ENCODE measurements around the gene MACROD2. TPM values are rescaled to one million over a fixed set of nuclear protein-coding genes. Genes with fewer than 3 reads are reported as not detected.
"Not testable (repeated sequence)": the region's sequence is repeated elsewhere in the genome, so short reads cannot be mapped to it uniquely, and the experiment has no call there.

The MACROD2 gene
- total RNA-seq, 2 donors from 2014 or later: 0.94 to 10.4 TPM

- Histone ChIP-seq H3K9me3 (no peaks in the 10 kb centered on the region), H3K4me1 (no peaks in the 10 kb centered on the region), H3K27me3 (no peaks in the 10 kb centered on the region), H3K27ac (no peak overlapping the region), H3K4me3 (no peak overlapping the region), H3K36me3 (no peaks in the 10 kb centered on the region)
- TF ChIP-seq CTCF (IDR thresholded peaks at IDR 0.05): no peak
- DNase-seq (ENCODE audit: low spot score): no peak
Measured at GRCh38 chr20:15958142-15958541, 1962.8 kb downstream of the MACROD2 start.

GRCh38 chr20:15965165-15965564, 1969.8 kb downstream of the MACROD2 start:
- Histone ChIP-seq H3K4me3 (no peak overlapping the region), H3K4me1 (no peaks in the 10 kb centered on the region), H3K27me3 (no peaks in the 10 kb centered on the region), H3K9me3 (no peaks in the 10 kb centered on the region), H3K36me3 (no peaks in the 10 kb centered on the region), H3K27ac (no peak overlapping the region)
- TF ChIP-seq CTCF (IDR thresholded peaks at IDR 0.05): no peak
- DNase-seq (ENCODE audit: low spot score): no peak

- H3K4me1 ChIP-seq: no peaks in the 10 kb centered on the region
- DNase-seq (ENCODE audit: low spot score): no peak
- peaks cover 0 to 8% of the 10 kb centered on the region in 2 donors for H3K9me3 ChIP-seq
- H3K4me3 ChIP-seq: no peak overlapping the region
- no peak overlapping the region for H3K27ac ChIP-seq
- no peaks in the 10 kb centered on the region for H3K36me3 ChIP-seq
- TF ChIP-seq CTCF (IDR thresholded peaks at IDR 0.05): no peak
- H3K27me3 ChIP-seq: no peaks in the 10 kb centered on the region
Measured at GRCh38 chr20:15967334-15967733, 1972.0 kb downstream of the MACROD2 start.

- TF ChIP-seq CTCF (IDR thresholded peaks at IDR 0.05): no peak
- no peak for DNase-seq (ENCODE audit: low spot score)
Measured at GRCh38 chr20:15976047-15976736, 1980.9 kb downstream of the MACROD2 start.

GRCh38 chr20:15977026-15977425, 1981.7 kb downstream of the MACROD2 start:
- Histone ChIP-seq H3K9me3 (peaks cover 0 to 2% of the 10 kb centered on the region in 2 donors), H3K4me3 (no peak overlapping the region), H3K27me3 (no peaks in the 10 kb centered on the region), H3K4me1 (no peaks in the 10 kb centered on the region), H3K27ac (no peak overlapping the region), H3K36me3 (no peaks in the 10 kb centered on the region)
- no peak for DNase-seq (ENCODE audit: low spot score)
- TF ChIP-seq CTCF (IDR thresholded peaks at IDR 0.05): no peak

More at GRCh38 chr20:15976047-15976736, 1980.9 kb downstream of the MACROD2 start:
- Histone ChIP-seq H3K27me3 (no peaks in the 10 kb centered on the region), H3K9me3 (peaks cover 0 to 8% of the 10 kb centered on the region in 2 donors), H3K4me3 (no peak overlapping the region), H3K4me1 (no peaks in the 10 kb centered on the region), H3K36me3 (no peaks in the 10 kb centered on the region), H3K27ac (no peak overlapping the region)

GRCh38 chr20:15977758-15978157, 1982.4 kb downstream of the MACROD2 start:
- Histone ChIP-seq H3K27me3 (no peaks in the 10 kb centered on the region), H3K4me3 (no peak overlapping the region), H3K9me3 (no peaks in the 10 kb centered on the region), H3K27ac (no peak overlapping the region), H3K4me1 (no peaks in the 10 kb centered on the region), H3K36me3 (no peaks in the 10 kb centered on the region)
- no peak for DNase-seq (ENCODE audit: low spot score)
- no peak for TF ChIP-seq CTCF (IDR thresholded peaks at IDR 0.05)

GRCh38 chr20:15985494-15986368, 1990.4 kb downstream of the MACROD2 start:
- not testable (repeated sequence) for DNase-seq (ENCODE audit: low spot score); H3K4me1 ChIP-seq

More at GRCh38 chr20:15985494-15986368, 1990.4 kb downstream of the MACROD2 start:
- not testable (repeated sequence) for H3K4me3 ChIP-seq, H3K27ac ChIP-seq, H3K9me3 ChIP-seq, H3K36me3 ChIP-seq, H3K27me3 ChIP-seq

Data from right atrium auricular region (tissue), 2 donors.